HG03432 (cell line): Measurements from ENCODE around the gene KLF3.

Experiments used
- ATAC-seq: cut with Tn5 transposase; IDR thresholded peaks from one replicate; pipeline ENCODE4 v1.9.1; 2021; ENCODE audit warnings: mild to moderate bottlenecking, moderate library complexity; ENCODE audit not compliant: unreplicated experiment

KLF3 gene

GRCh38 chr4:38673130-38673978, 9.4 kb downstream of the KLF3 start:
- no peak for ATAC-seq

- ATAC-seq: no peak
These were observed 10.5 kb downstream of the KLF3 start for GRCh38 chr4:38674258-38675144.

GRCh38 chr4:38675146-38676121, 11.4 kb downstream of the KLF3 start:
- peak; percentile 52 for ATAC-seq

GRCh38 chr4:38676986-38677385, 13.0 kb downstream of the KLF3 start:
- ATAC-seq: no peak

GRCh38 chr4:38677441-38677840, 13.4 kb downstream of the KLF3 start:
- no peak for ATAC-seq

- no peak for ATAC-seq
These were observed 14.1 kb downstream of the KLF3 start for GRCh38 chr4:38678078-38678477.

GRCh38 chr4:38679921-38680320, 15.9 kb downstream of the KLF3 start:
- ATAC-seq: no peak

- no peak for ATAC-seq
These were observed 17.4 kb downstream of the KLF3 start for GRCh38 chr4:38681281-38681991.

GRCh38 chr4:38682336-38682735, 18.3 kb downstream of the KLF3 start:
- no peak for ATAC-seq

GRCh38 chr4:38683276-38683675, 19.3 kb downstream of the KLF3 start:
- ATAC-seq: no peak

- no peak for ATAC-seq
These were observed 20.3 kb downstream of the KLF3 start for GRCh38 chr4:38684271-38684670.

GRCh38 chr4:38684951-38685844, 21.2 kb downstream of the KLF3 start:
- no peak for ATAC-seq

- ATAC-seq: no peak
These were observed 22.7 kb downstream of the KLF3 start for GRCh38 chr4:38686682-38687081.

GRCh38 chr4:38687571-38688011, 23.6 kb downstream of the KLF3 start:
- ATAC-seq: no peak

GRCh38 chr4:38688676-38689355, 24.8 kb downstream of the KLF3 start:
- ATAC-seq: no peak

- no peak for ATAC-seq
These were observed 27.4 kb downstream of the KLF3 start for GRCh38 chr4:38691251-38692008.

- no peak for ATAC-seq
These were observed 28.4 kb downstream of the KLF3 start for GRCh38 chr4:38692421-38692820.

GRCh38 chr4:38693569-38693968, 29.6 kb downstream of the KLF3 start:
- no peak for ATAC-seq
